ENCODE data around the gene RBPJL.

The RBPJL gene

DNA sequence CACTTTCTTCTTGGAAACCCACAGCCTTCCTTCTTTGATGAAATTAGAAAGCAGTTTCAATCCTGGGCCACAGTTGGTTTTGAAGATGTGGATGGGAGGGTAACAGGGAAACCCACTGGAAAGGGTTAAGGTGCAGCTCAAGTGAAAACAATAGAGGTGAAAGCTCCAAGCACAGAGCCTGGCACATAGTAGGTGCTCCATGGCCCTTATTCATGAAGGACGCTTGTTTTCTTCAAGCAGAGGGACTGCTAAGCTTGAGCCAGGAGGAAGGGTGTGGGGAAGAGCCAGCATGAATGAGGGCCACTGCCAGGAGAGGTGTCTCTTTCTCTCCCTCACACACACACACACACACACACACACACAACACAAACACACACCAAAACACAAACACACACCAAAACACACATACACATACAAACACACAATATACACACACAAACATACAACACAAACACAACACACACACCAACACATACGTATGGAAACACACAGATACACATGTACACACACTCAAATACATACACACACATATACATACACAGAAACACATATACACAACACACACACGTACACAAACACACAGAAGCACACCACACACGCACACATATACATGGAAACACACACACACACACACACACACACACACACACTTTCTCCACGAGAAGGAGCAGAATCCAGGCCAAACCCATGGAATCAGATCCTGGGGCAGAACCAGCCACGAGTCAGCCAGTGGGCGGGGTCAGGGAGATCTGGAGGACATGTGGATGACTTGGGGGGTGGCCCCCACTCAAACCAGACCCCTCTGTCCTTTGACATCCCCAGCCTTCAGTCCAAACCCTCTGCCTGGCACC is 23.7 kb upstream of the RBPJL start:
- H3K4me3 ChIP-seq (ENCODE audit: control insufficient read depth, low read depth, low read length), result no peak overlapping the region
- TF ChIP-seq, protein P1, sequence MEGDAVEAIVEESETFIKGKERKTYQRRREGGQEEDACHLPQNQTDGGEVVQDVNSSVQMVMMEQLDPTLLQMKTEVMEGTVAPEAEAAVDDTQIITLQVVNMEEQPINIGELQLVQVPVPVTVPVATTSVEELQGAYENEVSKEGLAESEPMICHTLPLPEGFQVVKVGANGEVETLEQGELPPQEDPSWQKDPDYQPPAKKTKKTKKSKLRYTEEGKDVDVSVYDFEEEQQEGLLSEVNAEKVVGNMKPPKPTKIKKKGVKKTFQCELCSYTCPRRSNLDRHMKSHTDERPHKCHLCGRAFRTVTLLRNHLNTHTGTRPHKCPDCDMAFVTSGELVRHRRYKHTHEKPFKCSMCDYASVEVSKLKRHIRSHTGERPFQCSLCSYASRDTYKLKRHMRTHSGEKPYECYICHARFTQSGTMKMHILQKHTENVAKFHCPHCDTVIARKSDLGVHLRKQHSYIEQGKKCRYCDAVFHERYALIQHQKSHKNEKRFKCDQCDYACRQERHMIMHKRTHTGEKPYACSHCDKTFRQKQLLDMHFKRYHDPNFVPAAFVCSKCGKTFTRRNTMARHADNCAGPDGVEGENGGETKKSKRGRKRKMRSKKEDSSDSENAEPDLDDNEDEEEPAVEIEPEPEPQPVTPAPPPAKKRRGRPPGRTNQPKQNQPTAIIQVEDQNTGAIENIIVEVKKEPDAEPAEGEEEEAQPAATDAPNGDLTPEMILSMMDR (conservative IDR thresholded peaks at IDR 0.05; ENCODE audit: control insufficient read depth, insufficient read depth, low read depth, low read length), result no peak
- DNase-seq (ENCODE audit: low read depth), result no peak

DNA sequence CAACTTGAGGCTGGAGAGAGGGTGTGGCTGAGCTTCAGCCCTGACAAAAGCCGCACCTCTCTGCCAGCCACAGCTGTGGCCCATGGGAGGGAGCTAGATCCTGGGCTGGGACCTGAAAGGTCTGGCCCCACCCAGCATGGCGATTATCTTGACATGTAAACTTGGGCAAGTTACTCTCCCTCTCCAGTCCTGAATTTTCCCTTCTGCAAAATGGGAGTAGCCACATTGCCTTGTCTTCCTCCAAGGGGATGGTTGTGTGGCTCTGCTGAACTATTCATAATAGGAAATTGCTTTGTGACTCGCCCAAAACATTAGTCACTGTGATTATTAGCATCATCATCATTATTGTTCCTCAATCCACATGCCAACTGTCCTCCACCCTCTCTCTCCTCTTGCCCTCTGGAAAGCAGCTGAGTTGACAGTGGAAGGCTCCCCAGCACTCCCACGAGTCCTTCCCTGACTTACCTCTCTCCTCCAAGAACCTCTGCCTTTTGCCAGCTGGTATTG is 23.0 kb upstream of the RBPJL start:
- no peak overlapping the region for H3K4me3 ChIP-seq (ENCODE audit: control insufficient read depth, low read depth, low read length)
- TF ChIP-seq, protein P1 (conservative IDR thresholded peaks at IDR 0.05; ENCODE audit: control insufficient read depth, insufficient read depth, low read depth, low read length), result no peak
- peak; percentile 12 for DNase-seq (ENCODE audit: low read depth)

DNA sequence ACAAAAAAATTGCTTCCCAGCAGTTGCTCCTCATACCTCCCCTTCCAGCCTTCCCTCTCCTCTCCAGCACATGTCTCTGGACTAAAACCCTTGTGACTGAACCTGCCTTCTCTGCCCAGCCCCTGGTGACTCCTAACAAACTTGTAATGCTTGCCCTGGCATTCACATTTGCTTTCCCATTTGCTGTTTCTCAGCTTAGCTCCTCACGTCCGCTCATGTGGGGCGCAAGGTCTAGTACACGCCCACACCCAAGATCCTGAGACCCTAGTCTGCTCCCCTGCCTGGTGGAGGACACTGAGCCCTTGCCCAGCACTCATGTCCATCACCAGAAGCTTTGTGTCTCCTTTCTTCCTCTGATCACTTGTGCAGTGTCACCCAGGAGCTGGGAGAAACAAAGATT is 18.3 kb upstream of the RBPJL start:
- TF ChIP-seq, protein P1 (conservative IDR thresholded peaks at IDR 0.05; ENCODE audit: control insufficient read depth, insufficient read depth, low read depth, low read length), result no peak
- no peak for DNase-seq (ENCODE audit: low read depth)

DNA sequence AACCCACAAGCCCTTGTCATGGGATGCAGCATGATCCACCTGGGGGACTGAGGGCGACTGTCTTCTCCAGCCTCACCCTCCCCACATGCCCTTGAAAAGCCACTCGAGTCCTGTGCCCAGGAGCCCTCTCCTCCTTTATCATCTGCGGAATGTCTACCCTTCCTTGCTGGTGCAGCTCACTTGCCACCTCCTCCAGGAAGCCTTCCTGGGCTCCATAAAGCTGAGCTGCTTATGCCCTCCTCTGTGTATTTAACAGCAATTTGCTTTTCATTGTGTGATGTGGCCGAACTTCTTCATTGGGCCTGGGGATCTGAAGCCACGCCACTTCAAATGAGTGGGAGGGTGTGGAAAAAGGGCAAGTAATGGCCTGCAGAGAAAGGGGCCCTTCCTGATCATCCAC is 17.8 kb upstream of the RBPJL start:
- TF ChIP-seq, protein P1 (conservative IDR thresholded peaks at IDR 0.05; ENCODE audit: control insufficient read depth, insufficient read depth, low read depth, low read length), result no peak
- DNase-seq (ENCODE audit: low read depth), result no peak

More for the DNA sequence above, 18.3 kb upstream of the RBPJL start:
- H3K4me3 ChIP-seq (ENCODE audit: control insufficient read depth, low read depth, low read length), result no peak overlapping the region

DNA sequence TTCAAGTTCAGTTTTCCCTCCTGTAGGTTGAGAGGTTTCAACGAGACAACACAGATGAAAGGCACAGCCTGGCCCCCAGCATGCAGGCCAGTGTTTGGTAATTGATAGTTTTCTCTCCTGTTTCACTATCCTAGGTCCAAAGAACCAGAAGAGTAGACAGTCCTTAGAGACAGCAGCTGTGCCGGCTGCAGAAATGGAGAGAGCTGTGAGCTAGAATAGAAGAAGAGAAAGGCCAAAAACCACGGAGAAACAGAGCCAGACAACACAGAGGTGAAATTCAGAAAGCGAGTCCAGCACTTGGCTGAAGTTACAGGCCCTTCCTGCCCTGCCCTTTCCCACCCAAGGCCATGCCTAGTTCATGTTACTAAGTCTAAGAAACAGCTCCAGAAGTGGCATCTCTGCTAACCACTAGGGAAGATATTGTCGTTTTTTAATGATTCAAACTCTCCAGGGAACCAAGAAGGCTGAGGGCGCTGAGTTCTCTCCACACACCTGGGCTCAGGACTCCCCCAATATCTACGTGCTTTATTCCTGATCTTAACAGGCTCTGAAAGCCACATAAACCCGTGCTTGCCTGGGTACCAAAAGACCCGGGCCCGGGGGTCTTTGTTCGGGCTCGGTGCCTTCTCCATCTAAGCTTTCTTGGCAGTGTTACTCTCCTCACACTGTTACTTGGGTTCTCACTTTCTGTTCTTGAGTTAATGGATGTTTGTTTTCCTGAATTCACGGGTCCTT is 16.5 kb upstream of the RBPJL start:
- TF ChIP-seq, protein P1 (conservative IDR thresholded peaks at IDR 0.05; ENCODE audit: control insufficient read depth, insufficient read depth, low read depth, low read length), result no peak
- no peak for DNase-seq (ENCODE audit: low read depth)
- H3K4me3 ChIP-seq (ENCODE audit: control insufficient read depth, low read depth, low read length), result no peak overlapping the region

More for the DNA sequence above, 17.8 kb upstream of the RBPJL start:
- no peak overlapping the region for H3K4me3 ChIP-seq (ENCODE audit: control insufficient read depth, low read depth, low read length)

DNA sequence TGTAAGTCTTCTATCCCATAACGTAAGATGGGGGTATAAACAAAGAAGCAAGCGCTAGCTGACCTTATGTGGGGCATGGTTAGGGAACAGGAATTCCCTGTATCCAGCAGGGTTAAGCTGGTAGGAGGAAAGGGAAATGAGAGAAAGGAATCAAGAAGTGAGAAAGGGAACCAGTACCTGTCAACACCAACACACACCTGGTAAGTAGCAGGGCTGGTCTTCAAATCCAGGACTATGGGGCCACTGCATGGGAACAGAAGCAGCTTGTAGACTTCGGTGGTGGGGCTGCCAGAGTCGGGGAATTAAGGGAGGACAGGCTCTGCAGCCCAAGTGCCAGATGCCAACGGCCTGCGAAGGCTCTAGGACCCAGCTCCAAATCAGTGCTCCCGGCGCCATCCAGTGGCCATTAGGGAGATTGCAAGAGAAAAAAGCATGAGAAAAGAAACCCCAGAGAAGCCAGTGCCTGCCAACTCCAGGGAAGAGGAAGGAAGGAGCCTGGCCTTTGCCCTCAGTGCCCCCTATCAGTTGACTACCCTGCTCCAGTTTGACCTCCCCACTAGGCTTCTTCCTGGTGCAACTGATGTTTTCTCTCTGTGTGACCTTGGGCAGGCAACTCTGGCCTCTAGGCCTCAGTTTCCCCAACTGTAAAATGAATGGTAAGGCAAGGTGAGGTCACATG is 15.8 kb upstream of the RBPJL start:
- TF ChIP-seq, protein P1 (conservative IDR thresholded peaks at IDR 0.05; ENCODE audit: control insufficient read depth, insufficient read depth, low read depth, low read length), result peak; percentile 92
- DNase-seq (ENCODE audit: low read depth), result peak; percentile 72
- H3K4me3 ChIP-seq (ENCODE audit: control insufficient read depth, low read depth, low read length), result no peak overlapping the region
